SH-SY5Y (cell line): ENCODE measurements around the gene SMIM5.

Experiments
- GATA2 ChIP-seq: IDR thresholded peaks from 2 replicates; pipeline ENCODE4 v1.6.1; 2011; ENCODE audit warnings: mild to moderate bottlenecking, low read depth, low read length
- GATA3 ChIP-seq: IDR thresholded peaks from 2 replicates; pipeline ENCODE4 v1.6.1; 2011; ENCODE audit warnings: low read depth, mild to moderate bottlenecking, low read length, moderate library complexity

GRCh38 chr17:75688209-75688825 is 55.1 kb downstream of the SMIM5 start:
- no peak for TF ChIP-seq GATA3
- no peak for TF ChIP-seq GATA2
